ENCODE data around the gene CYBA. TPM values are rescaled to one million over a fixed set of nuclear protein-coding genes. Genes with fewer than 3 reads are reported as not detected.
A peak's percentile ranks its signal among the peaks of the same experiment; 100 is the strongest.

The CYBA gene
- total and polyA plus RNA-seq, 9 of the 15 experiments (the other 6 are each of a cell fraction or from before 2014, with no cell fraction given): 0.34 to 683 (median 93.0) TPM

DNA sequence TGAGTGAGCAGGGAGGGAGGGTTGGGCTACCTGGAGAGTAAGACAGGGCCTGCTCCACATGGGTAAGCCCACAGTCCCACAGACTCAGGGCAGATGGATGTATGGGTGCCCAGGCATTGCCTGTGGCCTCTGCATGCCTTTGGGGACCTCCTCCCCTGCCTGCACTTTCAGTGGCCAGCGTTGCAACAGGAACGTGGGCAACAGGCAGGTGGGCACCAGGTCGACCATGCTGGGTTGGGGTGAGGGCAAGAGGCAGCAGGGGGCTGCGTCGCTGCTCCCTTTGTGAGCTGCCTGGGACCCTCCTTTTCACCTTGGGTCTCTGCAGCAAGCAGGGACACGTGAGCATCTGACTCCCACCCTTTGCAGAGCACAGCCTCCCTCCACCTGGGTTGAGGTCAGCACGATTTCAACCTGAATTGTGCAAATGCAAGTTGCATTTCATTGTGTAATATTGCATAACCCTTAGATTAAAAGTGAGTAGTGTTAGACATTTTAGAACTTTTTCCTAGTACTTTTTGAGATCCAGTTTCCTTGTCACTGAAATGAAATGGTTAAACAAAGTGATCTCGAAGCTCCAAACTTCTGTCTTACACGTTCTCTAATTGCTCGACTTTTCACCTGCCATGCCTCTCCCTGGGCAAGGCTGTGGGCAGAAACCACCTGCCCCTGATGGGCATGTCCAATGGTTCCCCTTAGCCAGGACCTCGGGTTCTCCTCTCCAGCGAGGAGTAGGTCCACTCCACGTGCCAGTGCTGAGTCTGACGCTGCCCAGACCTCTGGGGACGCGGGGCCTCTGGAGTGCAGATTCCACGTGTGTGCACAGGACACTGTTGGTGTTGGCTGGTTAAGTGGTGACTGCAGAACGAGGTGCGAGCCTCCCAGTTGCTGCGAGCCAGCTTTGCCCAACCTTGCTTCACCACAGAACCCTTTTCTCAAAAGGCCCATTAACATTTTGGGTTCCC is 45.4 kb downstream of the CYBA start:
- FAIRE-seq (no peak), ATAC-seq (no peak), DNase-seq (ENCODE audit: extremely low read depth in 1 of 4, low spot score in 3 of 4) (no peak)
- peaks cover 86% of the 10 kb centered on the region for H3K36me3 ChIP-seq (ENCODE audit: control insufficient read depth, insufficient read depth, low read length)
- no peak overlapping the region for H3K4me3 ChIP-seq
- CTCF ChIA-PET (ENCODE audit: low intra/inter-chr PET ratio): no interaction called here
- no peaks in the 10 kb centered on the region for H3K27me3 ChIP-seq (ENCODE audit: control insufficient read depth in 2 of 2, insufficient read depth in 2 of 2, low read length in 2 of 2)
- H3K79me2 ChIP-seq (ENCODE audit: control insufficient read depth, insufficient read depth, low read length): no peaks in the 10 kb centered on the region
- peak overlapping the region in 1 of 2 experiments; percentile 43; a peak in 1 of 4 replicates for H3K9ac ChIP-seq (ENCODE audit: insufficient read depth in 1 of 2, low read depth in 2 of 2, low read length in 2 of 2)
- H3K4me1 ChIP-seq (replicated peaks in 1 of 2; ENCODE audit: control insufficient read depth in 2 of 2, insufficient read depth in 2 of 2, low read length in 2 of 2): no peaks in the 10 kb centered on the region
- intact Hi-C loops (cut with micrococcal nuclease): no loop called here
- H3K9me3 ChIP-seq (replicated peaks; ENCODE audit: control insufficient read depth, insufficient read depth, low read depth, low read length): no peaks in the 10 kb centered on the region
- no peaks in the 10 kb centered on the region for H4K20me1 ChIP-seq (replicated peaks; ENCODE audit: control insufficient read depth, insufficient read depth, low read length)
- BruUV-seq (replicated peaks): no TSS peak
- H3K4me2 ChIP-seq (ENCODE audit: insufficient read depth, low read length): no peak overlapping the region
- TF ChIP-seq CEBPG (CRISPR knock-in tag; IDR thresholded peaks at IDR 0.05) (no peak), CEBPG (tag; conservative IDR thresholded peaks at IDR 0.05 in 1 of 2, IDR thresholded peaks at IDR 0.05 in 1 of 2) (peak; percentile 54 to 58; a peak in 3 of 4 replicates), POLR2G (IDR thresholded peaks at IDR 0.05; ENCODE audit: low read depth, low read length) (peak; percentile 18; the same call in 1 of the 2 replicates), KLF1 (tag; IDR thresholded peaks at IDR 0.05) (no peak), IRF2 (CRISPR knock-in tag; IDR thresholded peaks at IDR 0.05) (0 out of 2 replicates have a peak, but pooled peaks have one; percentile 45), RBM22 (IDR thresholded peaks at IDR 0.05; ENCODE audit: low read depth, low read length, poor library complexity, severe bottlenecking) (peak; percentile 35), ZNF311 (CRISPR knock-in tag; IDR thresholded peaks at IDR 0.05) (no peak), CEBPB (tag; IDR thresholded peaks at IDR 0.05) (peak; percentile 61), NR2C1 (IDR thresholded peaks at IDR 0.05) (no peak), NR2C1 (tag; IDR thresholded peaks at IDR 0.05) (no peak), FOSL1 (tag; conservative IDR thresholded peaks at IDR 0.05) (no peak), THAP7 (CRISPR knock-in tag; IDR thresholded peaks at IDR 0.05) (no peak), GTF2F1 (IDR thresholded peaks at IDR 0.05; ENCODE audit: low read depth, low read length) (no peak)
- no peaks in the 10 kb centered on the region for H3K9me1 ChIP-seq (ENCODE audit: control insufficient read depth, insufficient read depth, low read length)
- no peak overlapping the region for H2AFZ ChIP-seq (ENCODE audit: low read depth, low read length)
- no peak overlapping the region for H3K27ac ChIP-seq (ENCODE audit: extremely low read depth, low read depth, low read length)
- WGBS (ENCODE audit: insufficient coverage, low coverage, missing lambda C conversion rate): 89% methylated on average over 20 of the region's 20 CpGs
- POLR2A ChIA-PET: no interaction called here
- in situ Hi-C loops (cut with MboI): no loop called here
